PC-9 (cell line): ENCODE measurements around the gene RAB33B.

Source experiments
- EZH2 ChIP-seq: fragments of 200-600 bp; sonication (generic); IDR thresholded peaks from 2 replicates; pipeline ENCODE4 v1.8.0; 2017; ENCODE audit warnings: antibody characterized with exemption, low read depth
- TF ChIP-seq, protein P1 (sequence below): fragments of 200-600 bp; sonication (generic); conservative IDR thresholded peaks from 2 replicates; pipeline ENCODE4 v1.6.1; 2017; ENCODE audit warnings: mixed run types, antibody characterized with exemption, mild to moderate bottlenecking, moderate library complexity

DNA sequence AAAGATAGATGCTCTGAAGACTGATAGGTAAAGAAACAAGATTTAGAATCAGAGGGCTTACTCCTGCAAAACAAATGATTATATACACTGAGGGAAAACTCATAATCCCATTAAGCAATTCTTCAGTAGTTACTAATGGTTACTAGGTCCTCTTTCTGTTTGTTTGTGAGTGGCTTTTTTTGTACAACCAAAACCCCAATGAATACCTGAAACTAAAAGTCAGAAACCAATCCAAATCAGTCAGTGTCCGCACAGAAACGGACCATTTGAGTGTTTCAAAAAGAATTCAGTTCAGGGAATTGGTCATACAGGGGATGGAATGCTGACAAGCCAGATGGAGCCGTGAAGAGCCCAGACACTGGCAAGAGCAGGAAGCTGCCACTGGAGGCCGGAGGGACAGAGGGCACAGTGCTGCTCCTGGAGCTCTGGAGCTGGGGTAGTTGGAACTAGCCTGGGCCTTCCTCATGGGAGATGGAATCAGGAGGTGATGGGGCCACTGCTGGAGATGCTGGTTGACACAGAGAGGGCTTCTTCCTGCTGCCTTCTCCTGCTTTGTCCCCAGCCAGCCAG, 70.2 kb downstream of the RAB33B start:
- TF ChIP-seq, protein P1, sequence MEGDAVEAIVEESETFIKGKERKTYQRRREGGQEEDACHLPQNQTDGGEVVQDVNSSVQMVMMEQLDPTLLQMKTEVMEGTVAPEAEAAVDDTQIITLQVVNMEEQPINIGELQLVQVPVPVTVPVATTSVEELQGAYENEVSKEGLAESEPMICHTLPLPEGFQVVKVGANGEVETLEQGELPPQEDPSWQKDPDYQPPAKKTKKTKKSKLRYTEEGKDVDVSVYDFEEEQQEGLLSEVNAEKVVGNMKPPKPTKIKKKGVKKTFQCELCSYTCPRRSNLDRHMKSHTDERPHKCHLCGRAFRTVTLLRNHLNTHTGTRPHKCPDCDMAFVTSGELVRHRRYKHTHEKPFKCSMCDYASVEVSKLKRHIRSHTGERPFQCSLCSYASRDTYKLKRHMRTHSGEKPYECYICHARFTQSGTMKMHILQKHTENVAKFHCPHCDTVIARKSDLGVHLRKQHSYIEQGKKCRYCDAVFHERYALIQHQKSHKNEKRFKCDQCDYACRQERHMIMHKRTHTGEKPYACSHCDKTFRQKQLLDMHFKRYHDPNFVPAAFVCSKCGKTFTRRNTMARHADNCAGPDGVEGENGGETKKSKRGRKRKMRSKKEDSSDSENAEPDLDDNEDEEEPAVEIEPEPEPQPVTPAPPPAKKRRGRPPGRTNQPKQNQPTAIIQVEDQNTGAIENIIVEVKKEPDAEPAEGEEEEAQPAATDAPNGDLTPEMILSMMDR: no peak
- TF ChIP-seq EZH2: no peak
